Cardiac muscle cell (in vitro differentiated cells and primary cell): Measurements from ENCODE around the gene DACT3. TPM values are rescaled to one million over a fixed set of nuclear protein-coding genes. Genes with fewer than 3 reads are reported as not detected.

Source experiments
- DNase-seq, 2 donors: peaks; one replicate each; pipeline versions ENCODE4 v3.0.0 to v3.0.0-alpha.2; 2010 to 2017; ENCODE audit warnings: low read depth in 1 of 2, low spot score in 1 of 2
- H3K27ac ChIP-seq: fragments of 200-600 bp; sonication (generic); 2 replicates; pipeline ENCODE4 v1.5.1; 2016
- H3K27me3 ChIP-seq: fragments of 200-600 bp; sonication (generic); 2 replicates; pipeline ENCODE4 v1.6.0; 2016; ENCODE audit warnings: control low read depth
- H3K36me3 ChIP-seq: fragments of 200-600 bp; sonication (generic); 2 replicates; pipeline ENCODE4 v1.5.1; 2016; ENCODE audit warnings: control low read depth
- H3K4me1 ChIP-seq: fragments of 200-600 bp; sonication (generic); 2 replicates; pipeline ENCODE4 v1.8.1; 2017; ENCODE audit warnings: low read depth, mild to moderate bottlenecking, mixed run types
- H3K4me3 ChIP-seq: fragments of 200-600 bp; sonication (generic); 2 replicates; pipeline ENCODE4 v1.5.1; 2016; ENCODE audit warnings: mild to moderate bottlenecking
- H3K9me3 ChIP-seq: fragments of 200-600 bp; sonication (generic); 2 replicates; pipeline ENCODE4 v1.5.1; 2017; ENCODE audit warnings: low read depth, mild to moderate bottlenecking, control low read depth
- polyA plus RNA-seq: library from polyadenylated mRNA; unstranded; fragments of >200 nt; fragmentation: Nextera tagmentation; extraction: Ambion mirVana; gene quantifications from 2 replicates; pipeline ENCODE4 v1.2.1, GENCODE V29; 2016
- total RNA-seq: library from RNA; depleted of rRNA; stranded (reverse); fragments of >200 nt; gene quantifications from 2 replicates; pipeline ENCODE4 v1.2.3, GENCODE V29; 2016
- TF ChIP-seq, protein P1 (sequence below): IDR thresholded peaks from 2 replicates; pipeline ENCODE4 v1.5.1; 2012; ENCODE audit warnings: low read depth, mild to moderate bottlenecking, low read length

The DACT3 gene
- total and polyA plus RNA-seq, 2 experiments from 2014 or later, result 107 to 142 TPM

DNA sequence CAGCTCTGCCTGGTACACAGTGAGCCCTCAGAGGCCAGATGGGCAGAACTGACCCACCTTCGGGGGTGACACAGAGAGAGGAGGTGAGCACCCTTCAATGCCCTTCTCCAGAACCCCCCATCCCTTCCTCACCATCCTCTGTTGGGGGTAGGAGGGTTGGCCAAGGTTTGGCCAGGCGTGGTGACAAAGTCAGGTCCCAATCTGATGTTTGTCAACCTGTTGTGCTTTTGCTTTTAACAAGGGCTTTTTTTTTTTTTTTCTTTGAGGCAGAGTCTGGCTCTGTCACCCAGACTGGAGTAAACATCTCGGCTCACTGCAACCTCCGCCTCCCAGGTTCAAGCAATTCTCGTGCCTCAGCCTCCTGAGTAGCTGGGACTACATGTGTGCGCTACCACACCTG, 43.4 kb downstream of the DACT3 start:
- DNase-seq, result no peak
- H3K27me3 ChIP-seq, result no peaks in the 10 kb centered on the region
- TF ChIP-seq, protein P1, sequence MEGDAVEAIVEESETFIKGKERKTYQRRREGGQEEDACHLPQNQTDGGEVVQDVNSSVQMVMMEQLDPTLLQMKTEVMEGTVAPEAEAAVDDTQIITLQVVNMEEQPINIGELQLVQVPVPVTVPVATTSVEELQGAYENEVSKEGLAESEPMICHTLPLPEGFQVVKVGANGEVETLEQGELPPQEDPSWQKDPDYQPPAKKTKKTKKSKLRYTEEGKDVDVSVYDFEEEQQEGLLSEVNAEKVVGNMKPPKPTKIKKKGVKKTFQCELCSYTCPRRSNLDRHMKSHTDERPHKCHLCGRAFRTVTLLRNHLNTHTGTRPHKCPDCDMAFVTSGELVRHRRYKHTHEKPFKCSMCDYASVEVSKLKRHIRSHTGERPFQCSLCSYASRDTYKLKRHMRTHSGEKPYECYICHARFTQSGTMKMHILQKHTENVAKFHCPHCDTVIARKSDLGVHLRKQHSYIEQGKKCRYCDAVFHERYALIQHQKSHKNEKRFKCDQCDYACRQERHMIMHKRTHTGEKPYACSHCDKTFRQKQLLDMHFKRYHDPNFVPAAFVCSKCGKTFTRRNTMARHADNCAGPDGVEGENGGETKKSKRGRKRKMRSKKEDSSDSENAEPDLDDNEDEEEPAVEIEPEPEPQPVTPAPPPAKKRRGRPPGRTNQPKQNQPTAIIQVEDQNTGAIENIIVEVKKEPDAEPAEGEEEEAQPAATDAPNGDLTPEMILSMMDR, result no peak

DNA sequence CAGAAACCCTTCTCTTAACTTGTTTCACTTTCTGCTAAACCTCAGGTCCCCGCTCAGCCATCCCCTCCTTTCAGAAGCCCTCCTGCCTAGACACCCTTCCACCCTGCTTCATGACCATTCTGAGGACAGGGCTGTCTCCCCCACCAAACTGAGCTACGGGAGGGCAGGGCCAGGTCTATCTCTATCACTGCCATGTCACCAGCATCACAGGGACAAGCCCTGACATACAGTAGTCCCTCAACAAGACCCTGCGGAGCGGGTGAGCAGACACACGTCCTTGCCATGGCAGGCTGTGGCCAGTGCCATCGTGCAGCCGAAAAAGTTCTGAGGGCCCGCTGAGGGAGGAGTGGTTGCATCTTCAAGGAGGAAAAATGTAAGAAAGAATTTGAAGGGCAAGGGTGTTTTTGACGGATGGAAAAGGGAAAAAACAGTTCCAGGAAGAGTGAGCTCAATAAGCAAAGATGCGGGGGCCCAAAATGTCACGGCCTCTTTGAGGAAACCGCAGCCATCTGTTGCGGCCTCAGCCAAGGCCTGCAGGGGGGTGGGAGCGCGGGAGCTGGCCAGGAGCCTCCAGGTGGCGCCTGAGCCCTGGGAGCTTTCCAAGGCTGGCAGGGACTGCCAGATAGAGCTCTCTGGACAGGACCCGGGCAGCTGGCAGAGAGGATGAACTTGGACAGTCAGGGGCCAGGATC, 44.2 kb downstream of the DACT3 start:
- peak; percentile 81 to 82 for DNase-seq
- H3K27ac ChIP-seq, result no peak overlapping the region
- peaks cover 9% of the 10 kb centered on the region for H3K4me1 ChIP-seq
- TF ChIP-seq, protein P1, result peak; percentile 39
- no peaks in the 10 kb centered on the region for H3K9me3 ChIP-seq
- no peaks in the 10 kb centered on the region for H3K36me3 ChIP-seq
- H3K4me3 ChIP-seq, result no peak overlapping the region
- H3K27me3 ChIP-seq, result no peaks in the 10 kb centered on the region

More for the DNA sequence above, 43.4 kb downstream of the DACT3 start:
- Histone ChIP-seq H3K9me3 (no peaks in the 10 kb centered on the region), H3K27ac (no peak overlapping the region), H3K36me3 (no peaks in the 10 kb centered on the region), H3K4me1 (peaks cover 9% of the 10 kb centered on the region), H3K4me3 (no peak overlapping the region)

DNA sequence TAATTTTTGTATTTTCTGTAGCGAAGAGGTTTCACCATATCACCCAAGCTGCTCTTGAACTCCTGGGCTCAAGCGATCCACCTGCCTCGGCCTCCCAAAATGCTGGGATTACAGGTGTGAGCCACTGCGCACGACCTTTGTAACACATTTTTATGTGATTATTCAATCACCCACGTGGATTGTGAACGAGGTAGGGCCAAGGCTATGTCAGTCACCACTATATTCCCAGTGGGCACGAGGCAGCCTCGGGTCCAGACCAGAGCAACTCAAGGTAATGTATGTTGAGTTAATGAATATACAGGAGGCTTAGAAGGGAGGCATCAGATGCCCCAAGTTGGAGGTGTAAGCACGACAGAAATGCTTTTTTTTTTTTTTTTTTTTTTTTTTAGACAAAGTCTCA, 45.0 kb downstream of the DACT3 start:
- Histone ChIP-seq H3K27me3 (no peaks in the 10 kb centered on the region), H3K4me3 (no peak overlapping the region), H3K9me3 (no peaks in the 10 kb centered on the region), H3K36me3 (no peaks in the 10 kb centered on the region), H3K27ac (no peak overlapping the region), H3K4me1 (peaks cover 5% of the 10 kb centered on the region)
- TF ChIP-seq, protein P1, result no peak
- no peak for DNase-seq

DNA sequence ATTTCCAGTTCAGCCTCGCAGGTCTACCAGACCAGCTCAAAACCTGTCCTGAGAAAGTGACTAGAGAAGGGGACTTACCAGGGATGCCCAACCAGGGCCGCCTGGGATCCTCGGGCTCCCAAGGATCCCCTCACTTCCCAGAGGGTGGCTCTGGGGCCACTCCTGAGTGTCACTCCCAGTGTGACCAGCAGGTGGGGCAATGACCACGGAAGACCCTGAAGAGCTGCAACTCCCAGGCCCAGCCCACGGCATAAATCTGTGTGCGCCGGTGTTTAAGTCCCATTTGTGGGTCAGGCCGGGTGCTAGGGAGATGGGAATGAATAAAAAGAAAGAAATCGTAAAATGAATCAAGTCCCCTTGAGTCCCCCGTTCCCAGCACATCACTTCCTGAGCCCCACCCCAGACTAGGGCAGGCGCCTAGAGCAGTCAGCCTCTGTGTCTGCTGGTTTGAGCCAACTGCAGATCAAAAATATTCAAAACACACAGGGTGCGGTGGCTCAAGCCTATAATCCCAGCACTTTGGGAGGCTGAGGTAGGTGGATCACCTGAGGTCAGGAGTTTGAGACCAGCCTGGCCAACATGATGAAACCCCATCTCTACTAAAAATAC, 46.8 kb downstream of the DACT3 start:
- DNase-seq, result peak; percentile 87 to 90

DNA sequence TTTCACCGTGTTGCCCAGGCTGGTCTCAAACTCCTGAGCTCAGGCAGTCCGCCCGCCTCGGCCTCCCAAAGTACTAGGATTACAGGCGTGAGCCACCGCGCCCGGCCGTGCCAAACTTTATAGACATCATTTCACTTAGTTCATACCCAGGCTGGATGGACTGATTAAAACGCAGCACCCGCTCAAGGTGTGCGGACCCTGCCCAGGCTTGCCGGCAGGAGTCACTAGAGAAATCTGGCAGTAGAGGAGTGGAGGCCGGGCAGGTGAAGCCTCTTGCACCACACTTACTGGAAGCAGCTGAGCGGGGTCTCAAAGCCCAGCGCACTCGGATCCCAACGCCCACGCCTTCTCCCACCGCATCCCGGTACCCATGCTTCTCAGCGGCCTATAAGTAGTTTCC, 47.5 kb downstream of the DACT3 start:
- H3K9me3 ChIP-seq, result no peaks in the 10 kb centered on the region
- TF ChIP-seq, protein P1, result no peak
- H3K27me3 ChIP-seq, result no peaks in the 10 kb centered on the region
- no peak for DNase-seq
- H3K27ac ChIP-seq, result no peak overlapping the region
- no peak overlapping the region for H3K4me3 ChIP-seq
- H3K36me3 ChIP-seq, result peaks cover 9% of the 10 kb centered on the region
- no peaks in the 10 kb centered on the region for H3K4me1 ChIP-seq

More for the DNA sequence above, 46.8 kb downstream of the DACT3 start:
- TF ChIP-seq, protein P1, result peak; percentile 89
- H3K27ac ChIP-seq, result no peak overlapping the region
- no peaks in the 10 kb centered on the region for H3K4me1 ChIP-seq
- no peaks in the 10 kb centered on the region for H3K27me3 ChIP-seq
- peaks cover 2% of the 10 kb centered on the region for H3K36me3 ChIP-seq
- H3K9me3 ChIP-seq, result no peaks in the 10 kb centered on the region
- no peak overlapping the region for H3K4me3 ChIP-seq
